DMS53 treated with DMSO at 0.1 percent for 48 hours (cell line): ENCODE results near the gene TADA3.
"Not testable (repeated sequence)": the region's sequence is repeated elsewhere in the genome, so short reads cannot be mapped to it uniquely, and the experiment has no call there.

Source experiments
- DNase-seq: peaks from one replicate; lab custom pipeline; 2025; ENCODE audit not compliant: unreplicated experiment; lab: John Stamatoyannopoulos, UW

The TADA3 gene

DNA sequence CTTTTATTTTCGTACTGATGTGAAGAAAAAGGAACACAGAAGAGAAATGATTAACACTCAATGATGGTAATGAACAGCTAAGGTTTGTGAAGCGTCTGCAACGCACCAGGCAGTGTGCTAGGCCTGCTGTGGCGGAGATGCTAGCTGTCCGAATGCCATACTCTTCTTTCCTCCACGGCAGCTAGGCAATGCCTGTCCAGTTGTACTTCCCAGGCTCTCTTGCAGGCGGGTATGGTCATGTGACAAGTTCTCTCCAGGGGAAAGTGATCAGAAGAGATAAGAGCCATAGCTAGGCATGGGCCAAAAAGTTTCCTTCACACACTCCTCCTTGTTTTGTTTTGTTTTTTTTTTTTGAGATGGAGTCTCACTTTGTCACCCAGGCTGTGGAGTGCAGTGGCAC is 6.7 kb downstream of the TADA3 start:
- no peak for DNase-seq

GRCh38 chr3:9784965-9785364 is 7.3 kb downstream of the TADA3 start:
- DNase-seq, result no peak

DNA sequence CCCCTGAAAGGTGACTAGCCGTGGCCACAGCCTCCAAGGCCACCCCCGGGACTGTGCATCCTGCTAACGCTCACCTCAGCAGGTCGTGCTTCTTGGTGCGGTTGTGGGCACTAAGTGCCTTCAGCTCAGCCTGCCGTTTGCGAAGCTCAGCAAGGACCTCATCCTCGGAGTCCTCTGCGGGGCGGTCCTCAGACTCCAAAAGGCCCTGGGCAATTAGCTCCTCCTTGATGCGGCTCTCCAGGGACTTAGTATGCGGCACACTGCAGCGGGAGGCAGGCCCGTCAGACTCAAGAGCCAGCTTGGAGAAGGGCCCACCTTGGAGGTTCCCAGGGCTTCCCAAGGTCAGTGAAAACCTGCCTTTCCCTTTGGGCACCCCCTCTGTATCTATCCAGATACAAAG is 8.3 kb downstream of the TADA3 start:
- no peak for DNase-seq

- no peak for DNase-seq
These were observed 9.5 kb downstream of the TADA3 start for GRCh38 chr3:9782770-9783169.

DNA sequence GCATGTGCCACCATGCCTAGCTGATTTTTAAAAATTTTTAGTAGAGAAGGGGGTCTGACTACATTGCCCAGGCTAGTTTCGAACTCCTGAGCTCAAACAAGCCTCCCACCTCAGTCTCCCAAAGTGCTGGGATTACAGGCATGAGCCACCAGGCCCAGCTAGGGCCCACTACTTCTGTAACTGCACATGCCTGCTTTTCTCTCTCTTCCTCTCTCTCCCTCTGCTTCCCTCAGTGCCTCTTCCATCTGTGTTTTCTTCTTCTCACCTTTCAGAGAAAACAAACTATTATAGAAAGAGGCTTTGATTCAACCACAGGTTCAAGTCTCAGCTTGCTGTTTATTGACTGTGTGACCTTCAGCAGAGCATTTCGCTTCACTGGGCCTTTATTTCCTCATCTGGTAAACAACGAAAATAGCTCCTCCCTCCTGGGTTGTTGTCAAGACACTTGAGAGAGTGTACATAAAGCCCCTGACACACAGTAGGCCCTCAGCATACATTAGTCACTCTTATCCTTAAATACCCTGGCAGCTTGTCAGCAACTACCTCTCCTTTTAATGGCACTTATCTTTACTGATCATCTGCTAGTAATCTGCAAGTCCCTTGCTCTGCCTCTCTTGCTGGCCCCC is 10.2 kb downstream of the TADA3 start:
- DNase-seq, result no peak

GRCh38 chr3:9781551-9781950 is 10.7 kb downstream of the TADA3 start:
- no peak for DNase-seq

DNA sequence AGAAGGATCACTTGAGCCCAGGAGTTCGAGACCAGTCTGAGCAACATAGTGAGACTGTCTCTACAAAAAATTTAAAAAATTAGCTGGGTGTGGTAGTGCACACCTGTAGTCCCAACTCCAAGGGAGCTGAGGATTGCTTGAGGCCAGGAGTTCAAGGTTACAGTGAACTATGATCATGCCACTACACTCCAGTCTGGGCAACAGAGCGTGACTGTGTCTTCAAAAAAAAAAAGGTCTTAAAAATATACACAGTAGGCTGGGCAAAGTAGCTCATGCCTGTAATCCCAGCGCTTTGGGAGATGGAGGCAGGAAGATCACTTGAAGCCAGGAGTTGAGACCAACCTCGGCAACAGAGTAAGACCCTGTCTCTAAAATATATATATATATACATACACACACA is 11.4 kb downstream of the TADA3 start:
- no peak for DNase-seq

GRCh38 chr3:9780458-9780812 is 11.8 kb downstream of the TADA3 start:
- DNase-seq, result no peak

GRCh38 chr3:9779721-9780457 is 12.4 kb downstream of the TADA3 start:
- no peak for DNase-seq

DNA sequence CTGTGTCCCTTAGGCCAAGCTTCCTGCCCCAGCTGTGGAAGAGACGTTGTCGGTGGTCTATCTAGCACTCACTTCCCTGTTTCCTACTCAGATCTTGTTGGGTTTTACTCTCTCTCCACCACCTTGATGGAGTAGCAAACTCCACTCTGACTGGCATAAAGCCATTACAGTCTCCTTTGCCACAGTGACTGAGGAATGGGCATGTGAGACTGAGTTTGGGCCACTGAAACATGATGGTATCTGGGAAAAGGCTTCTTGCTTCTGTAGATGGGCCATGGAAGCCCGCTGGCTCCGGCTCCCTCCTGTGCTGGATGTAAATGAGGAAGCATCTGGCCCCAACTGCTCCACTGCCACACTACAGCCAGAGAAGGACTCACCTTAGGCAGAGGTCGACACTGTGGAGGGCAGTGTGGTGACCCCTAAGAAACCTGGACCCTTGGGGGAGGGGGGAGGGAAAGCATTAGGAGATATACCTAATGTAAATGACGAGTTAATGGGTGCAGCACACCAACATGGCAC is 13.1 kb downstream of the TADA3 start:
- no peak for DNase-seq

GRCh38 chr3:9778143-9779074 is 13.9 kb downstream of the TADA3 start:
- no peak for DNase-seq

DNA sequence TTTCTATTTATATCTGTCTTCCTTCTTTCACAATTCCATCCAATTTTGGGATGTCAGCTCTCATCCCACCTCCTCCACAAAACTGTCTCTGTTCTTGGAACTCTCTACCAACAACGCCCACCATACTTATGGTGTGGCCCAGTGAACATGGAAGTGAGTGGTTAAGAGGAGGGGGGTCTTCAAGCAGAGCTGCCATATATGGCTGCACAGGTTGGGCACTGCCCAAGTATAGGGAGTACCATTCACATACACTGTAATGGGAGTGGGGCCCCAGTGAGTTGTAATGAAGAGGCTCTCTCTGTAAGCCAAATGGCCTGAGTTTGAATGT is 14.6 kb downstream of the TADA3 start:
- no peak for DNase-seq

- DNase-seq, result no peak
These were observed 15.2 kb downstream of the TADA3 start for GRCh38 chr3:9776896-9777693.

GRCh38 chr3:9771007-9771406 is 21.3 kb downstream of the TADA3 start:
- not testable (repeated sequence) for DNase-seq

DNA sequence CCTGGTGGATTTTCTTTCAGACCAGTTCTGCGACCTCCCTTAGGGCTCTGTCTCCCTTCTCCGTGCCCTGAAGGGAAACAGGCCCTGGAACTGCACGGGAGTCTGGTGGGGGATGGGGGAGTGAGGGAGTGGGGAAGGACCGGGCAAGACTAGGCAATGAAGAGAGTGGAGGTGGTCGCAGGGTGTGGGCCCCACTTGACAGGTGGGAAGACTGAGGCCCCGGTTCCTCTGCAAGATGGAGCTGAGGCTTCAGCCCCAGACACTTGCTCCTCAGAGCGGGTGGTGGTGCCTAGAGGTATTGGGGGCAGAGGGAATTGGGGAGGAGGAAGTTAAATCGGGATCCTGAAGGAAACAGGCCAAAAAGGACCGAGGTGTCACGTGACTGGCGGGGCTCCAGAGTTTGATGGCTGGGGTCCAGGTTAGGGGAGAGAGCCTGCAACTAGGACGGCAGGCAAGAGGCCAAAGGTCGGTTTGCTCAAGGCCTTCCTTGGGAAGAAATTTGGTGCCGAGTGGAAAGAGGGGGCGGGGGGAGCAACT is 21.9 kb downstream of the TADA3 start:
- no peak for DNase-seq

DNA sequence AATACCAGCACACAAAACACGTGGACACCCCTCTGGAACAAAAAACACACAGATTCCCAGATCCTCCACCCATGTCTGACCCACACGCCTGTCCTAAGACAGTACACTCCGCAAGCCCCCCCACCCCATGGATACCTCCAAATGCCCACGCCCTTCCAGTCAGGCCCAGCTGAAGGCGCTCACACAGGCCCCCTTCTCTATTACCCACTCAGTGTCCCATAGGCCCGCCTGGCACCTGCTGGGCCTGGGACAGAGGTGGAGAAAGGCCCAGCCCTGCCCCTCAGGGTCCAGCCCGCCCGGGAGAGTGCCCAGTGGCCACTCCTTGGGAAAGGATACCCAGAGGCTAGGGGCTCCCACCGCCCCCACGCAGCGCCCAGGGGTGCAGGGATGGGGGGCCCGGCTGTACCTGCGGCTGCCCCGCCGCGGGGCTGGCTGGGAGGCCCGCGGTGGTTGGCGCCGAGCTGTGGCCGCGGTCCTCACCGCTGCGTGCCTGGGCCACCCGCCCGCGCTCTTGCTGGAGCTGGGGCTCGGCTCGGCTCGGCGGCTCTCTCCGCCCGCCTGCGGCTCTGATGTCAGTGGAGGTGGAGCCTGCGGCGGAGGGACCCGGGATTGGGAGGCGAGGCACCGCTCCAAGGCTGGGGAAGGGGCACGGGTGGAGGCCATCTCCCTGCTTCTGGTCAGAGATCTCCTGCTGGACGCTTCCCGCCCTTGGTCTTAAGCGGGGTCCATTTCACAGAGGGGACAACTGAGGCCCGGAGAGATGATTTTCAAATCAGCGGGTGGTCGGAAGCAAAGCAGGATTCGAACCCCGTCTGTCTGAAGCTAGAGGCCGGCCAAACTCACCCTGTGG is 22.6 kb downstream of the TADA3 start, which contains the start of gene CAMK1:
Gene CAMK1 (minus strand): TSS at position 522 of the 850 bp plus-strand sequence. CDS start 2,198 bp downstream, outside the sequence.
- peak; percentile 1 for DNase-seq

- no peak for DNase-seq
These were observed 23.3 kb downstream of the TADA3 start for GRCh38 chr3:9769012-9769411.

DNA sequence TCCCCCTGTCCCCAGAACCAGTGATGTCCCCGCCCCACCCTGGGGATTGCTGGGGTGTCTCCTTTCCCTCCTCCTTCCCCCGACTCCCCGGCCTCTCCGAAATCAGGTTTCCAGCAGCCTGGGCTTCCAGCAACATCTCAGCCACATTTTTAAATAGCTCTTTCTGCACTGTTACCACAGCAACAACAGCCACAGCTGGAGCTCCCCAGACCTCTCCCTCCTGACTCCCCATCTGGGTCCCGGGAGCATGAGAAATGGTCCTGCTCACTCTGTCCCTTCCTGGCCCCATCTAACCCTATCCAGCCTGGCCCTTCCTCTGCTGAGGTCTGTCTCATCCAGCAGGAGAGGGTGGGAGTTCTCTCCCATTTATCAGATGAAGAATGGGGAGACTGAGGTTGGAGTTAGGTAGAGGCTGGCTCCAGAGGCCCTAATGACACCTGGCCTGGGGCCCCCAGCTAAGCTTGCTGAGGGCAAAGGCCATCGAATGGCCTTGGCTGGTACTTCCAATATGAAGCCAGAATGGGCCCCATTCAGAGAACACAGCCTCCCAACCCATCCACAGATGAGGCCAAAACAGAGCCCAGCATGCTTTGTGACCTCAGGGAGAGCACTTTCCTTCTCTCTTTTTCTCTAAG is 24.0 kb downstream of the TADA3 start:
- no peak for DNase-seq

DNA sequence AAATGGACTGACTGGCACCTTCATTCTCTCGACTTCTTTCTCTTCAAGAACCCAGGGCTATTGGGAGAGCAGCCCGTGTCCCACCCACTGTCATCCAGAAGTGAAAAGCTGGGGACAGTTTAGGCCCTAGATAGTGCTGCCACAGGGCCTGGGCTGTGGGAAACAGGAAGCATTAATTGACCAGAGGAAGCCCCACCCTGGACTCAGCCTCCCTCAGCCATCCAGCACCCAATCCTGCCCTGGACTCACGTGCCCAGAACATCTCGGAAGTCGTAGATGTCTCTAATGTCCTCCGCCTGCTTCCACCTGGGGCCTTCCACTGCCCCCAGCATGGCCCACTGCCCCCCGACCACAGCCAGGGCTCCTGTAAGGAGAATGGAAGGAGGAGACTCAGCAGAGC is 24.9 kb downstream of the TADA3 start:
- DNase-seq, result no peak
